Activated naive CD4-positive, alpha-beta T cell treated with anti-CD3 and anti-CD28 coated beads, Interleukin-2, amount 50 U/mL, for 72 hours (primary cell): ENCODE data around the gene IKBKE. TPM values are rescaled to one million over a fixed set of nuclear protein-coding genes. Genes with fewer than 3 reads are reported as not detected.
A peak's percentile ranks its signal among the peaks of the same experiment; 100 is the strongest.

ENCODE experiments used
- ATAC-seq, 2 donors: fragments of 150-1000 bp; cut with Tn5 transposase; 2 replicates each; pipeline ENCODE4 v1.10.0; 2021; ENCODE audit warnings: mild to moderate bottlenecking in 2 of 2, moderate library complexity in 2 of 2
- DNase-seq, 2 donors: peaks; one replicate each; pipeline ENCODE4 v3.0.0; 2021 to 2022; ENCODE audit warnings: low spot score in 2 of 2
- H3K27ac Mint-ChIP-seq, 2 donors: one replicate each; pipeline ENCODE4 v1.8.0; 2022; ENCODE audit warnings: mild to moderate bottlenecking in 2 of 2, mixed read lengths in 2 of 2
- H3K36me3 Mint-ChIP-seq, 2 donors: one replicate each; pipeline ENCODE4 v1.8.0; 2022; ENCODE audit warnings: mixed read lengths in 2 of 2
- H3K9me3 Mint-ChIP-seq, 2 donors: one replicate each; pipeline ENCODE4 v1.8.0; 2022; ENCODE audit warnings: mixed read lengths in 2 of 2
- total RNA-seq, 2 donors: library from RNA; stranded (reverse); gene quantifications; one replicate each; pipeline ENCODE4 v1.2.3, GENCODE V29; 2022

IKBKE gene
- total RNA-seq, 2 donors from 2014 or later, result 4.5 to 40.7 TPM

DNA sequence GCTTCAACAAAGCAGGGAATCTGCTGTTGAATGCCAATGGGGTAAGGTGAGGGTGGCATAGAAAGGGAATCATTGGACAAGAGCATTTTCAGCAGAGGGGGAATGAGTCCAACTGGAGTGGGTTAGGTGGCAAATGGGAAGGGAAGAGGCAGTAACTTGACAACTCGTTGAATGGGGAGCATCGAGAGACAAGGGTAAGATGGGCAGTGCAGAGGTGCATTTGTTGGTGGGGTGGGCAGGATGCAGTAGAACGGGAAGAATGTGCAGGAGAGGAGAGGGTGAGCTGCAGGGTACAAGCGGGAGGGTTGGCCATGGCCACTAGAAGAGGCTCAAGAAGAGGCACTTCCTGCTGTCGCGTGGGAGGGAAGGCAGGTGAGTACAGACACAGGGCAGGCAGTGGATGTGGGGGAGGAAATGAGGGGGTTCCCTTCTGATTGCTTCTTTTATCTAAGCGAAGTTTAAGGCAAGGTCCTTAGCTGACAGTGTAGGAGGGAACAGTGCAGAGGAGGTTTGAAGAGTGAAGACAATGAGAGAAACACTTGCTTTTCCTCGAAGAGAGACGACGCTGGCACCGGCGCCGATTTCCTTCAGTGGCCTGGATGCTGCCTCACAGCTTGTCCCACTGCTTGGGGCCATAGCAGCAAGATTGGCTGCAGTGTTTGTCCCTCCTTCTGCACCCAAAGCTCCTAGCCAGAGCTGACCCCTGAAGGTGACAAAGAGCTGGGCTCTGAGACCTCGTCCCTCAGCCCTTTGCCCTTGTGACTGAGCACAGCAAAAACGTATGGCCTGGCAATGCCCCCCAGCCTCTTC, 3.2 kb upstream of the IKBKE start:
- H3K9me3 Mint-ChIP-seq, result no peaks in the 10 kb centered on the region
- ATAC-seq, result no peak
- peaks cover 0 to 19% of the 10 kb centered on the region in 2 donors for H3K36me3 Mint-ChIP-seq
- peak overlapping the region; percentile 36 to 82 for H3K27ac Mint-ChIP-seq
- DNase-seq, result no peak

DNA sequence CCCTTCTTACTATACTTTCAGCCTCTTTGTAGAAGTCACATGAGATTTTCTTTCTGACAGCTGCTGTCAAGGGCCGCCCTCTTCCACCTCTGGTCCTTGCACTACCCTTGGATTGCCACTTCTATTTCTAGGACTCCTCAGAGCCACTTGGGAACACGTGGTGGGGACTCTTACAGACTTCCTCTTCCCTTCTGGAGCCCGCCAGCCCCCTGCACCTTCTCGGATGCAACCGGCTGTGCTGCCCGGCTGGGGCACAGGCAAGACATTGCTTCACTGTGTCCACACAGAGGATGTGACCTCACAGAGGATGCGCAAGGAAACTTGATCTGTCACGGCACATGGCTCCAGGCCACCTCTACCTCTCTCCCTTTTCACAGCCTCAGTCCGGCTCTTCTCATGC, 2.4 kb upstream of the IKBKE start:
- Mint-ChIP-seq H3K9me3 (no peaks in the 10 kb centered on the region), H3K36me3 (peaks cover 0 to 25% of the 10 kb centered on the region in 2 donors), H3K27ac (peak overlapping the region; percentile 1 to 36)
- ATAC-seq (no peak), DNase-seq (no peak)

DNA sequence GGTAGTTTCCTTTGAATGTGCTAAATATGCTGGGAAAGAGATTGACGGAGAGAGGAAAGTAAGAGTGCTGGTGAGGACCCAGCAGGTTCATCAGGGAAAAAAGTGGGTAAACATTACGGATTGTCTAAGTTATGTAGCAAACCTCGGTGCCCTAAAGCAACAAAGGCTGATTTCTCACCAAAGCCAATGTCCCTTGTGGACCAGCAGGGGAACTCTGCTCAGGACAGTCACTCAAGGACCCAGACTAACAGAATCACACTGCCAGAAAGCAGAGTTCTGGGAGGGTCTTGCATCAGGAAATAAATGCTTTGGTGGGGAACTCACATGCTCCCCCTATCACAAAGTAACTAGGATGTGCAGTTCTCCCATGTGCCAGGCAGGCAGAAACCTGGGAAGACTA, 1.7 kb upstream of the IKBKE start:
- Mint-ChIP-seq H3K9me3 (no peaks in the 10 kb centered on the region), H3K27ac (peak overlapping the region; percentile 1 to 36), H3K36me3 (peaks cover 0 to 25% of the 10 kb centered on the region in 2 donors)
- DNase-seq (no peak), ATAC-seq (no peak)

DNA sequence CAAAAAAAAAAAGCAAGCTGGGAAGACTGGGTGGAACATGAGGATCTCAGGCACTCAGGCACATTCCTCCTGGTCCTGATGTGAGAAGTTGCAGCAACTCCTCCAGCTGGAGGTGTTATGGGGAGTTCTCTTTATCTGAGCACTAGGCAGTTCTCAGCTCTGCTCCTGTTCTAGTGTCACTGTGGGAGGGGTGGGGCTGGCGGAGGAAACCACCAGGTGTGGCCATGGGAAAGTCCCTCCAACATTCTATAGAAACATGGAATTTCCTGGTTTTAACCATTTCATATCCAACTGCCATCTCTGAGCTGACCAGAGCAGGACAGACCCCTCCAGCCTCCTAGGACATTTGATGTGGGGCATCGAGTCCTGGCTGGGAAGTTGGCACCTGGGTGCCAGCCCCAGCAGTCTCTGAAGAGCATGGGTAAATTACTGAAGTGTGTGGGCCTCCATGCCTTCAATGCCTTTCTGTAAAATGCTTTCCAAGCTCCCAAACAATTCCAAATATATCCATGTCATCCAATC, 804 bp upstream of the IKBKE start:
- ATAC-seq, result no peak
- H3K36me3 Mint-ChIP-seq, result peaks cover 0 to 32% of the 10 kb centered on the region in 2 donors
- no peaks in the 10 kb centered on the region for H3K9me3 Mint-ChIP-seq
- H3K27ac Mint-ChIP-seq, result peak overlapping the region in 1 of 2 donors; percentile 91
- DNase-seq, result no peak

DNA sequence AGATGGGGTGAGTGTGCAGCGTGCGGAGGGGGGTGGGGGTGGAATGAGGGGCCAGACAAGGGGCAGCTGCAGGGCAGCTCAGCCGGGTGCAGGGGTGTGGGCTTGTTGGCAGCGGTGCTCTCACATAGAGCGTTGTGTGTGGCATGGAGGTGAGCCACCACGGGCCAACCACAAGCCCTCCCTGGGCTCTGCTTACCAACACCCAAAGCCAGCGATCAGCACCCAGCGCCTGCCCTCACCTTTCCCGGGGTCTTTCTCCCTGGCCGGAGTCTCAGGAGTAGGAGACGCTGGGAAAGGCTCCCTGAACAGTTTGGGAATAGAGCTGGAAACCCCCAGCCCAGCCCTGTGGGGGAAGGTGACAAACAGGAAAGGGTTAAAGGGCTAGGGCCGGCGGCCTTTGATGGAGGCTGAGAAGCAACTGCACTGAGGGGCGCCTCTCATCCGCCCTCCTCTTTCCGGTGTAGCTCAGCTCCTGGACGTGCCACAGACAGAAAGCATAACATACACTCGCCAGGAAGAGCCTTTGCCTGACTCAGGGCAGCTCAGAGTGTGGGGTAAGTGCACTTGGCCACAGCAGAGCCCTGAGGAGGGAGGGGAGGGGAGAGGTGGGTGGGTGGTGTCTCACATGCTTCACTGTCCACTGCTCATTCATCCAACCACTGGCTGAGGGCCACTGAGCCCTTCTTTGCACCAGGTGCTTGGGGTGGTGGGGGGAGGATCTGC, 577 bp downstream of the IKBKE start:
- Mint-ChIP-seq H3K9me3 (no peaks in the 10 kb centered on the region), H3K36me3 (peaks cover 0 to 43% of the 10 kb centered on the region in 2 donors), H3K27ac (peak overlapping the region; percentile 88 to 91)
- DNase-seq (peak; percentile 53 to 78), ATAC-seq (peak; percentile 68 to 81)

DNA sequence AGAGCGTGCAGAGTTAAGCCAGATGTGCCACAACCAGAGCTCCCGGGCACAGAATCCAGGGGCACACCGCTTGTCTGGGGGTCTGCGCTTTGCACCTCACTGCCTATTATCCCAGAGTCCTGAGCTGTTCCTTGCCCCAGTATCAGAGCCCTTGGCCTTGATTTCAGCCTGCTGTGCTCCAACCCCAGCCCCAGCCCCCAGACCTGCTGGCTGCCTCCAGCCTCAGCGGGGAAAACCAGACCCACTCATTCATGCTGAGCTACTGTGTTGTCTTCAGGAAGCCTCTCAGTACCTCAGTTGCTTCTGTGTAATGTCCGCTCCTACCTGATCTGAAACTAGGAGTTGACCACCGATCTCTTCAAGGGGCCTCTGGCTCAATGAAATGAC, 1.1 kb downstream of the IKBKE start:
- Mint-ChIP-seq H3K9me3 (no peaks in the 10 kb centered on the region), H3K36me3 (peaks cover 0 to 48% of the 10 kb centered on the region in 2 donors), H3K27ac (peak overlapping the region; percentile 88 to 91)
- ATAC-seq (peak in 1 of 2 donors; percentile 46), DNase-seq (no peak)

DNA sequence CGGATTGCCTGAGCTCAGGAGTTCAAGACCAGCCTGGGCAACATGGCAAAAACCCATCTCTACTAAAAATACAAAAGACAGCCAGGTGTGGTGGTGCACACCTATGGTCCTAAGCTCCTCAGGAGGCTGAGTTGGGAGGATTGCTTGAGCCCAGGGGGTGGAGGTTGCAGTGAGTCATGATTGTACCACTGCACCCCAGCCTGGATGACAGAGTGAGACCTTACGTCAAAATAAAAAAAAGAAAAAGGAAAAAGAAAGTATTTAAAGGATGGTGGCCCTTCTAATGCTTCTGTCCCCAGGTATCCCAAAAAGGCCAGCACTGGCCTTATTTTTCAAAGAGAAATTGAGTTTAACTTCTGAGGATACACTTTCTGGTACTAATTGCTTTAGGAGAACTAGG, 1.7 kb downstream of the IKBKE start:
- H3K9me3 Mint-ChIP-seq, result no peaks in the 10 kb centered on the region
- H3K27ac Mint-ChIP-seq, result peak overlapping the region; percentile 91 to 92
- ATAC-seq, result peak in 1 of 2 donors; percentile 25

DNA sequence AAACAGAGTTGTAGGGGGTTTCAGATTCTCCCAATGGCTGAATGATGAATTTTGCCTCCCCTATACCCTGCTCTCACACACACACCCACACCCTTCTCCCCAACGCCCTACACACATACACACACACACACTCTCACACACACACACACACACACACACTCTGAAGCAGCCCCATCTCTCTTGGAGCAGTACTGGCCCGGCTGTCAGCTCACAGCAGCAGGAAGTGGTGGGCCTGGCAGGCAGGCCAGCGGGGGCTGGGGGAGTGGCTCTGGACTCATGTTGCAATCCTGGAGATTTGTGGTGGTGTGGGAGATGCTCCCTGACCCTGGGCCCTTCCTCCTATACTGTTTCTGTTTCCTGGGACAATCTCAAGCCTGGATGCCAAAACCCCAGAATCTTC, 2.2 kb downstream of the IKBKE start:
- peak overlapping the region; percentile 91 to 92 for H3K27ac Mint-ChIP-seq
- ATAC-seq (peak in 1 of 2 donors; percentile 3), DNase-seq (no peak)
- H3K36me3 Mint-ChIP-seq, result peaks cover 0 to 54% of the 10 kb centered on the region in 2 donors
- H3K9me3 Mint-ChIP-seq, result no peaks in the 10 kb centered on the region

More for the DNA sequence above, 1.7 kb downstream of the IKBKE start:
- H3K36me3 Mint-ChIP-seq, result peaks cover 0 to 52% of the 10 kb centered on the region in 2 donors
- no peak for DNase-seq

DNA sequence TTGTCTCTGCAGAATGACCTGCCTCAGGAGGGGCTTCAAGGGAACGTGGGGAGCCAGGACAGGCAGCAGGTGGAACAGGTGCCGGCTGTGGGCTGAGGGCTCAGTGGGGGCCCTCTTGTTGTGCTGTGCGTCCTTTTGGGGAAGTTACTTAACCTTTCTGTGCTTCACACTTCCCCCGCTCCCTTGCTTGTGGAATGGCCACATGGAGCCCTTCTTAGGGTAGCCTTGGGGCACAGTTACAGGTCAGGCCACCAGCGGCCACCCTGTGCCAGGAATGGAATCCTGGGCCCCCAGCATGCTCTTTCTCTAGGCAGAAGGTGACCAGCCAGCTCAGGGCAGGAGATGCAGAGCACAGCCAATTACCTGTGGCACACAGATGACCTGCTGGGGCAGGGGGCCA, 2.6 kb downstream of the IKBKE start:
- peak overlapping the region in 1 of 2 donors; percentile 91 for H3K27ac Mint-ChIP-seq
- H3K36me3 Mint-ChIP-seq, result peaks cover 0 to 54% of the 10 kb centered on the region in 2 donors
- DNase-seq (no peak), ATAC-seq (no peak)
- H3K9me3 Mint-ChIP-seq, result no peaks in the 10 kb centered on the region

DNA sequence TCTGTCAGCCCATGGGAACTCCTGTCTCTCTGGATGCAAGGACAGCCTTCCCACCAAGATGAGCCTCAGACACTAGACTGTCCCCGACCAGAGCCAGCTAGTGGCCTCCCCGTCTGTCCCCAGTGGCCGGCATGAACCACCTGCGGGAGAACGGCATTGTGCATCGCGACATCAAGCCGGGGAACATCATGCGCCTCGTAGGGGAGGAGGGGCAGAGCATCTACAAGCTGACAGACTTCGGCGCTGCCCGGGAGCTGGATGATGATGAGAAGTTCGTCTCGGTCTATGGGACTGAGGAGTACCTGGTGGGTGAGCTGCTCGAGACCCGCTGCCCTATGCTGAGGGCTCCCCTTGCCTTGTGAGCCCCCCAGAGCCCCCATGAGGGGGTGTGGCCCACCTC, 5.8 kb downstream of the IKBKE start:
- DNase-seq, result no peak
- Mint-ChIP-seq H3K36me3 (peaks cover 0 to 51% of the 10 kb centered on the region in 2 donors), H3K27ac (peak overlapping the region; percentile 46 to 76), H3K9me3 (no peaks in the 10 kb centered on the region)
- ATAC-seq, result no peak

DNA sequence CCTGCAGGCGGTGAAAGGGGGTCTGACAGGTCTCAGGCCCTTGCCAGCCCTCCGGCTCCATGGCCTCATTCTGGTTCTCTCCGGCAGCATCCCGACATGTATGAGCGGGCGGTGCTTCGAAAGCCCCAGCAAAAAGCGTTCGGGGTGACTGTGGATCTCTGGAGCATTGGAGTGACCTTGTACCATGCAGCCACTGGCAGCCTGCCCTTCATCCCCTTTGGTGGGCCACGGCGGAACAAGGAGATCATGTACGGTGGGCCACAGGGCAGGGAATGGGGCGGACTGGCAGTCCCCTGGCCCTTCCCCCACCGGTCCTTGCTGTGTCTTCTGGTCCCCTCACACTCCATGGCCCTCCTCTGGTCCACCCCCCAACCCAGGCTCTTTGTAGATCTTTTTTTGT, 6.3 kb downstream of the IKBKE start:
- no peak for DNase-seq
- Mint-ChIP-seq H3K36me3 (peaks cover 0 to 46% of the 10 kb centered on the region in 2 donors), H3K9me3 (no peaks in the 10 kb centered on the region), H3K27ac (peak overlapping the region in 1 of 2 donors; percentile 76)
- ATAC-seq, result no peak

DNA sequence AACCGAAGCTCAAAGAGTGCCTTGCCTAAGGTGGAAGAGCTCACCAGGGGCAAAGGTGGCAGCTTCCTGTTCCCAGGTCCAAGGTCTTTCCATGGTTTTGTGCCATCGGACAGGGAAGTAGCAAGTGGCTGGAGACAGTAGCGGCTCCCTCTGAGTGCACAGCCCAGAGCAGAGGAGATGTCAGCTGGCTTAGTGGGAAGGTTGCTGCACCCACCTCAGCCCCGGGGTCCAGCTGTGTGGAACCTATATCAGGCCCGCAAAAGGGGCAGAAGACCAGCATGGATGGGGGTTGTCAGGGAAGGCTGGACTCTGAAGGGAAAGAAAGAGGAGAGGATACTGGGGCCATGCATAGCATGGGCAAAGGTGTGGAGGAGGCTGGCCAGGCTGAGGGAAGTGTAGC, 6.8 kb downstream of the IKBKE start:
- Mint-ChIP-seq H3K27ac (no peak overlapping the region), H3K36me3 (peaks cover 0 to 41% of the 10 kb centered on the region in 2 donors)

DNA sequence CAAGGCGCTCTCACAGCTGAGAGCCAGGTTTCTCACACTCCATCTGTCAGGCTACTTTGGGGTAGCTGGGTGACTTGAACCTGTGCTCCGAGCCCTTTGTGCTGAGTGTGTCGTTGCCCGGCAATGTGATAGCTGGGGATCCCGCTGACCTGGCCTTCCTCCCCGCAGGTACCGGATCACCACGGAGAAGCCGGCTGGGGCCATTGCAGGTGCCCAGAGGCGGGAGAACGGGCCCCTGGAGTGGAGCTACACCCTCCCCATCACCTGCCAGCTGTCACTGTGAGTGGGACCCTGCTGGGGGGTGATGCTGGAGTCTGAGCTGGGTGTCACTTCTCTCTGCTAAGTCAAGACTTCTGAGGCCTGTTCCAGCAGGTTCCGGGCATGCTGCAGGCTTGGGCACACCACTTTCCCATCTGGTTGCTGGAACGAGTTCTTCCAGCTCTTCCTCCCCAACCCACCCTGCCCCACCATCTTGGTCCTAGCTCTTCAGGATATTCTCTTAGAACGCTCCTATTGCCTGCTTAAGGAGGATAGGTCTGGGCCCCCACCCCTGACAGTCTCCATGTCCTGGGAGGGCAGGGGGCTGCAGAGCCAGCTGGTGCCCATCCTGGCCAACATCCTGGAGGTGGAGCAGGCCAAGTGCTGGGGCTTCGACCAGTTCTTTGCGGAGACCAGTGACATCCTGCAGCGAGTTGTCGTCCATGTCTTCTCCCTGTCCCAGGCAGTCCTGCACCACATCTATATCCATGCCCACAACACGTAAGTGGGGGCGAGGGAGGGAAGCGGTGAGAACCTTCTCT, 7.5 kb downstream of the IKBKE start:
- DNase-seq, result no peak
- Mint-ChIP-seq H3K9me3 (no peaks in the 10 kb centered on the region), H3K27ac (peak overlapping the region in 1 of 2 donors; percentile 37), H3K36me3 (peaks cover 0 to 35% of the 10 kb centered on the region in 2 donors)
- no peak for ATAC-seq

More for the DNA sequence above, 6.8 kb downstream of the IKBKE start:
- DNase-seq (no peak), ATAC-seq (no peak)
- H3K9me3 Mint-ChIP-seq, result no peaks in the 10 kb centered on the region

DNA sequence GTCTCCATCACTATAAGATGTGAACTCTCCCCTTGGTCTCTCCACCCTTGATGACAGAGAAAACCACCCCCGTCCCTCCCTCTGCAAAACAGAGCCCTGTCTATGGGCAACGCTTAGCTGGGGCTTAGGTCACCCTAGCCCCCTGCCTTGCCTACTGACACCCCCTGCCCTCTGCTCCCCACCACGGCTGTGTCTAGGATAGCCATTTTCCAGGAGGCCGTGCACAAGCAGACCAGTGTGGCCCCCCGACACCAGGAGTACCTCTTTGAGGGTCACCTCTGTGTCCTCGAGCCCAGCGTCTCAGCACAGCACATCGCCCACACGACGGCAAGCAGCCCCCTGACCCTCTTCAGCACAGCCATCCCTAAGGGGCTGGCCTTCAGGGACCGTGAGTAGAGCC, 8.5 kb downstream of the IKBKE start:
- H3K27ac Mint-ChIP-seq, result no peak overlapping the region
- peaks cover 0 to 35% of the 10 kb centered on the region in 2 donors for H3K36me3 Mint-ChIP-seq
- DNase-seq, result no peak
- H3K9me3 Mint-ChIP-seq, result no peaks in the 10 kb centered on the region
- ATAC-seq, result no peak

DNA sequence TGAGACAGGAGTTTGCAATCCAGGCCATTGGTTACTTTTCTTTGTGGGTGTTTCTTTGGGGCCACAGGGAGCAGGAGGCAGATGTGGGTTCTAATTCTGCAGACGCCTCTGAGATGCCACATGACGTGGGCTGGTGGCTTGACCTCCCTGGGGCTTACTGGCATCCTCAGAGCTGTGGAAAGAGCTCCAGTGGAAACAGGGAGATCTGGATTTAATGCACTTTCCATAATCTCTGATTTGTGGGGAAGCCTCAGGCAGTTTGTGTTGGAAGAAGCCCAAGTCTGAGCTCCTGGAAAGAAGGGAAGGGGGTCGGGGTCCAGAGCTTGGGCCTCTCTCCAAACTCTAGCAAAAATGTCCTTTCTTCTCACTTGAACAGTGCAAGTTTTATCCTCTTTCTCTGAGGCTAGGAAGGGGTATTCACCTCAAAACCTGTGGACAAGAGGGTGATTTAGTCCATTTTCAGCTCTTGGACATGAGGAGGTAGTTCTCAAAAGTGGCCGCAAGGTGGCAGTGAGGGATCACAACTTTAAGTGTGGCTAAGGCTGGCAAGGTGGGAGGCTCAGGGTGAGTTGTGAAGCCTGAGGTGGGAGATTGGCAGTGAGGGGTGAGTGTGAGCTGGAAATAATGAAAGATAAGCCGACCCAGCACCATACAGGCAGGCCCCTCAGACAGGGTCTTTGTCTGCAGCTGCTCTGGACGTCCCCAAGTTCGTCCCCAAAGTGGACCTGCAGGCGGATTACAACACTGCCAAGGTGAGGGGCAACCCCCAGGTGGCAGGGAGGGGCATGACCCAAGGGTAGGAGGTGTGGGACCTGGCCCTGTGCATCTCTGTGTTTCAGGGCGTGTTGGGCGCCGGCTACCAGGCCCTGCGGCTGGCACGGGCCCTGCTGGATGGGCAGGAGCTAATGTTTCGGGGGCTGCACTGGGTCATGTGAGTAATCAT, 9.2 kb downstream of the IKBKE start:
- Mint-ChIP-seq H3K36me3 (peaks cover 0 to 28% of the 10 kb centered on the region in 2 donors), H3K27ac (peak overlapping the region; percentile 76 to 81), H3K9me3 (no peaks in the 10 kb centered on the region)
- DNase-seq (peak in 1 of 2 donors; percentile 61), ATAC-seq (peak; percentile 50 to 53)
